ENCODE data around the gene HTR1D. TPM values are rescaled to one million over a fixed set of nuclear protein-coding genes. Genes with fewer than 3 reads are reported as not detected.

Gene HTR1D
- total RNA-seq, 1 experiment from 2014 or later: 15.0 TPM

DNA sequence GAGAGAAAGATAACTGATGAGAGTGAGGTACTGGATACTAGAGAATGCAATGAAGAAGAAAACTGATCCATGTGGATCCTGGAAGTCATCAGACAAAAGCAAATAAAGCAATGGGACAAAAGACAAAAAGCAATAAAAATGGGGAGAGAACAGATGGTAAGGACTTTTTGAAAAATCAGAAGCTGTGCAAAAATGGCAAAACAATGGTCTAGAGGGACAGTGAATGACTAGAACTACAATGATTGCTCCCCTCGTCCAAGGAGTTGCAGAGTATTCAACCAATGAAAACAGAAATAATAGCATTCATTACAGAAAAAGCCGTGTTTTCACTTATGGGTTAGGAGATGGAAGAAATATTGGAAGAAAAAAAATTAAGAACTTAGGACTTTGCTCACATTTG, 67.2 kb downstream of the HTR1D start:
- peaks cover 60% of the 10 kb centered on the region for H3K79me2 ChIP-seq (ENCODE audit: low read depth)
- no peak overlapping the region for H3K4me2 ChIP-seq
- POLR2A ChIA-PET (ENCODE audit: unreplicated experiment): no interaction called here
- no peaks in the 10 kb centered on the region for H3K36me3 ChIP-seq (ENCODE audit: low read depth)
- no peaks in the 10 kb centered on the region for H3K9me3 ChIP-seq (ENCODE audit: insufficient read depth, low read depth)
- no peak overlapping the region for H3K4me3 ChIP-seq
- DNase-seq: no peak
- no peak overlapping the region for H2AFZ ChIP-seq
- H3K27ac ChIP-seq: no peak overlapping the region
- H3F3A ChIP-seq (ENCODE audit: insufficient read depth, low read depth): 0 out of 2 replicates have a peak, but pooled peaks cover 5% of the 10 kb centered on the region
- CTCF ChIA-PET: no interaction called here
- intact Hi-C loops (cut with micrococcal nuclease; ENCODE audit: unreplicated experiment): no loop called here
- H3K9me2 ChIP-seq (ENCODE audit: insufficient read depth): no peaks in the 10 kb centered on the region
- no TSS peak for BruUV-seq (replicated peaks)
- no peak for TF ChIP-seq EZH2 (IDR thresholded peaks at IDR 0.05; ENCODE audit: low read depth)
- TF ChIP-seq, protein P1, sequence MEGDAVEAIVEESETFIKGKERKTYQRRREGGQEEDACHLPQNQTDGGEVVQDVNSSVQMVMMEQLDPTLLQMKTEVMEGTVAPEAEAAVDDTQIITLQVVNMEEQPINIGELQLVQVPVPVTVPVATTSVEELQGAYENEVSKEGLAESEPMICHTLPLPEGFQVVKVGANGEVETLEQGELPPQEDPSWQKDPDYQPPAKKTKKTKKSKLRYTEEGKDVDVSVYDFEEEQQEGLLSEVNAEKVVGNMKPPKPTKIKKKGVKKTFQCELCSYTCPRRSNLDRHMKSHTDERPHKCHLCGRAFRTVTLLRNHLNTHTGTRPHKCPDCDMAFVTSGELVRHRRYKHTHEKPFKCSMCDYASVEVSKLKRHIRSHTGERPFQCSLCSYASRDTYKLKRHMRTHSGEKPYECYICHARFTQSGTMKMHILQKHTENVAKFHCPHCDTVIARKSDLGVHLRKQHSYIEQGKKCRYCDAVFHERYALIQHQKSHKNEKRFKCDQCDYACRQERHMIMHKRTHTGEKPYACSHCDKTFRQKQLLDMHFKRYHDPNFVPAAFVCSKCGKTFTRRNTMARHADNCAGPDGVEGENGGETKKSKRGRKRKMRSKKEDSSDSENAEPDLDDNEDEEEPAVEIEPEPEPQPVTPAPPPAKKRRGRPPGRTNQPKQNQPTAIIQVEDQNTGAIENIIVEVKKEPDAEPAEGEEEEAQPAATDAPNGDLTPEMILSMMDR (conservative IDR thresholded peaks at IDR 0.05): no peak
- H4K20me1 ChIP-seq (ENCODE audit: insufficient read depth): peaks cover 4% of the 10 kb centered on the region
- H3K27me3 ChIP-seq (ENCODE audit: insufficient read depth, low read depth): no peaks in the 10 kb centered on the region
- no peaks in the 10 kb centered on the region for H3K4me1 ChIP-seq (replicated peaks; ENCODE audit: insufficient read depth)

- no peak for DNase-seq
- Histone ChIP-seq H2AFZ (no peak overlapping the region), H3K79me2 (ENCODE audit: low read depth) (peaks cover 61% of the 10 kb centered on the region), H3K9me2 (ENCODE audit: insufficient read depth) (no peaks in the 10 kb centered on the region), H3K4me2 (no peak overlapping the region), H3K4me1 (replicated peaks; ENCODE audit: insufficient read depth) (no peaks in the 10 kb centered on the region), H3K9me3 (ENCODE audit: insufficient read depth, low read depth) (no peaks in the 10 kb centered on the region), H3K36me3 (ENCODE audit: low read depth) (no peaks in the 10 kb centered on the region), H3K4me3 (no peak overlapping the region), H3K27ac (no peak overlapping the region), H4K20me1 (ENCODE audit: insufficient read depth) (peaks cover 3% of the 10 kb centered on the region), H3K27me3 (ENCODE audit: insufficient read depth, low read depth) (no peaks in the 10 kb centered on the region), H3F3A (ENCODE audit: insufficient read depth, low read depth) (0 out of 2 replicates have a peak, but pooled peaks cover 8% of the 10 kb centered on the region)
- BruUV-seq (replicated peaks): no TSS peak
- CTCF ChIA-PET: no interaction called here
- intact Hi-C loops (cut with micrococcal nuclease; ENCODE audit: unreplicated experiment): no loop called here
- no peak for TF ChIP-seq EZH2 (IDR thresholded peaks at IDR 0.05; ENCODE audit: low read depth)
- TF ChIP-seq, protein P1 (conservative IDR thresholded peaks at IDR 0.05): no peak
- POLR2A ChIA-PET (ENCODE audit: unreplicated experiment): no interaction called here
Observed at GRCh38 chr1:23149114-23149513, 68.2 kb downstream of the HTR1D start.

DNA sequence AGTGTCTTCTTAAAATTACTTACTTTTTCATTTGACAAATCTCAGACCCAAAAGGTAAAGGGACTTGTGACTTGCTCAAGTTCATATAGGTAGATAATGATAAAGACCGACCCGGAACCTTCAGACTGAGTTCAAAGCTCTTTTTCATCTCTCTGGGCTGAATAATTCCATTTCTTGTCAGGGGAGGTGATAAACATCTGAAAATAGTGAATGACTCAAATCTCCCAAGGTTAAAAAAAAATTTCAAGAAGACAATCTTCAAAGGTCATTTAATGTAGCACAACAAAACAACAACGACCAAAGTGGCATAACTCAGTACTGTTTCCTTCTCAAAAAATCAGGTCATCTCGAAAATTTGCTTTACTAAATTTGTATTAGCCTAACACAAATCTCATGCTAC, 69.2 kb downstream of the HTR1D start:
- CTCF ChIA-PET: no interaction called here
- H3K9me2 ChIP-seq (ENCODE audit: insufficient read depth): no peaks in the 10 kb centered on the region
- no peaks in the 10 kb centered on the region for H3K4me1 ChIP-seq (replicated peaks; ENCODE audit: insufficient read depth)
- no peaks in the 10 kb centered on the region for H3K36me3 ChIP-seq (ENCODE audit: low read depth)
- TF ChIP-seq, protein P1 (conservative IDR thresholded peaks at IDR 0.05): no peak
- no peak for TF ChIP-seq EZH2 (IDR thresholded peaks at IDR 0.05; ENCODE audit: low read depth)
- no peaks in the 10 kb centered on the region for H3K9me3 ChIP-seq (ENCODE audit: insufficient read depth, low read depth)
- H3K27ac ChIP-seq: no peak overlapping the region
- no peak overlapping the region for H3K4me3 ChIP-seq
- DNase-seq: no peak
- 0 out of 2 replicates have a peak, but pooled peaks cover 8% of the 10 kb centered on the region for H3F3A ChIP-seq (ENCODE audit: insufficient read depth, low read depth)
- no peak overlapping the region for H2AFZ ChIP-seq
- BruUV-seq (replicated peaks): no TSS peak
- H4K20me1 ChIP-seq (ENCODE audit: insufficient read depth): peaks cover 3% of the 10 kb centered on the region
- no peaks in the 10 kb centered on the region for H3K27me3 ChIP-seq (ENCODE audit: insufficient read depth, low read depth)
- H3K4me2 ChIP-seq: no peak overlapping the region
- peaks cover 59% of the 10 kb centered on the region for H3K79me2 ChIP-seq (ENCODE audit: low read depth)
- intact Hi-C loops (cut with micrococcal nuclease; ENCODE audit: unreplicated experiment): no loop called here
- POLR2A ChIA-PET (ENCODE audit: unreplicated experiment): no interaction called here

Other genes with a start within 250 kb of the HTR1D start
- 0.28 and 0.60 TPM in 2 replicates for gene LACTBL1, start 244.6 kb downstream of the HTR1D start, total RNA-seq (2021)
- gene TEX46, start 201.7 kb downstream of the HTR1D start, total RNA-seq (2021): not detected in 2 replicates
- 185 and 213 TPM in 2 replicates for gene KDM1A, start 198.0 kb downstream of the HTR1D start, total RNA-seq (2021)
- 35.0 and 37.6 TPM in 2 replicates for gene LUZP1, start 48.6 kb downstream of the HTR1D start, total RNA-seq (2021)
- gene HNRNPR, start 126.8 kb upstream of the HTR1D start, total RNA-seq (2021): 149 and 198 TPM in 2 replicates
- gene ZNF436, start 152.3 kb upstream of the HTR1D start, total RNA-seq (2021): 12.2 and 14.0 TPM in 2 replicates
- gene TCEA3, start 207.2 kb upstream of the HTR1D start, total RNA-seq (2021): 2.7 and 3.5 TPM in 2 replicates

Data from PC-9 (cell line).